BLaER1 (cell line): ENCODE data around the gene HYDIN.
"Not testable (repeated sequence)": the region's sequence is repeated elsewhere in the genome, so short reads cannot be mapped to it uniquely, and the experiment has no call there.

ENCODE experiments used
- H3K27ac ChIP-seq: shearing (Covaris generic); formaldehyde crosslinking; 2 replicates; pipeline ENCODE4 v1.8.1; 2022
- H3K27me3 ChIP-seq: shearing (Covaris generic); formaldehyde crosslinking; 2 replicates; pipeline ENCODE4 v1.8.1; 2022
- H3K36me3 ChIP-seq: shearing (Covaris generic); formaldehyde crosslinking; 2 replicates; pipeline ENCODE4 v1.8.1; 2022
- H3K4me1 ChIP-seq: shearing (Covaris generic); formaldehyde crosslinking; 2 replicates; pipeline ENCODE4 v1.8.1; 2022
- H3K4me2 ChIP-seq: shearing (Covaris generic); formaldehyde crosslinking; 2 replicates; pipeline ENCODE4 v1.8.1; 2022
- H3K4me3 ChIP-seq: shearing (Covaris generic); formaldehyde crosslinking; 2 replicates; pipeline ENCODE4 v1.8.1; 2022
- H3K9ac ChIP-seq: shearing (Covaris generic); formaldehyde crosslinking; 2 replicates; pipeline ENCODE4 v1.8.1; 2022
- H3K9me3 ChIP-seq: shearing (Covaris generic); formaldehyde crosslinking; 2 replicates; pipeline ENCODE4 v1.8.1; 2022
- H4K20me1 ChIP-seq: shearing (Covaris generic); formaldehyde crosslinking; 2 replicates; pipeline ENCODE4 v1.8.1; 2022
- Cebpa-rat ChIP-seq: shearing (Covaris generic); IDR thresholded peaks from 2 replicates; pipeline ENCODE4 v1.8.1; 2022

The HYDIN gene

GRCh38 chr16:70851299-70851698 lies 379.2 kb downstream of the HYDIN start:
- H3K9ac ChIP-seq, H3K4me1 ChIP-seq, H3K4me3 ChIP-seq, H3K27me3 ChIP-seq, H3K9me3 ChIP-seq, H3K4me2 ChIP-seq, H4K20me1 ChIP-seq, H3K27ac ChIP-seq, H3K36me3 ChIP-seq: not testable (repeated sequence)

GRCh38 chr16:70823498-70824118 lies 406.9 kb downstream of the HYDIN start:
- H3K27me3 ChIP-seq, H3K4me2 ChIP-seq, H3K9ac ChIP-seq, H3K4me3 ChIP-seq, H3K9me3 ChIP-seq, H3K27ac ChIP-seq, H3K36me3 ChIP-seq, H3K4me1 ChIP-seq, H4K20me1 ChIP-seq: not testable (repeated sequence)

GRCh38 chr16:70822734-70823133 lies 407.8 kb downstream of the HYDIN start:
- H4K20me1 ChIP-seq, H3K27me3 ChIP-seq, H3K36me3 ChIP-seq, H3K9ac ChIP-seq, H3K9me3 ChIP-seq, H3K27ac ChIP-seq, H3K4me1 ChIP-seq, H3K4me3 ChIP-seq, H3K4me2 ChIP-seq: not testable (repeated sequence)

- H3K27me3 ChIP-seq, H3K36me3 ChIP-seq, H3K4me3 ChIP-seq, H4K20me1 ChIP-seq, H3K9ac ChIP-seq, H3K4me1 ChIP-seq, H3K4me2 ChIP-seq, H3K9me3 ChIP-seq, H3K27ac ChIP-seq: not testable (repeated sequence)
These were observed 412.4 kb downstream of the HYDIN start for GRCh38 chr16:70818088-70818487.

GRCh38 chr16:70809392-70810060 lies 421.0 kb downstream of the HYDIN start:
- no peaks in the 10 kb centered on the region for H3K27me3 ChIP-seq
- TF ChIP-seq Cebpa-rat = no peak
- no peak overlapping the region for H3K4me2 ChIP-seq
- H3K36me3 ChIP-seq = no peaks in the 10 kb centered on the region
- H3K9me3 ChIP-seq = no peaks in the 10 kb centered on the region
- H3K4me3 ChIP-seq = no peak overlapping the region
- no peaks in the 10 kb centered on the region for H3K4me1 ChIP-seq
- no peak overlapping the region for H3K9ac ChIP-seq
- no peak overlapping the region for H3K27ac ChIP-seq
- no peaks in the 10 kb centered on the region for H4K20me1 ChIP-seq

- H4K20me1 ChIP-seq = no peaks in the 10 kb centered on the region
- no peak overlapping the region for H3K4me3 ChIP-seq
- no peak for TF ChIP-seq Cebpa-rat
- no peak overlapping the region for H3K9ac ChIP-seq
- H3K9me3 ChIP-seq = 0 out of 2 replicates have a peak, but pooled peaks cover 3% of the 10 kb centered on the region
- no peaks in the 10 kb centered on the region for H3K4me1 ChIP-seq
- H3K27me3 ChIP-seq = no peaks in the 10 kb centered on the region
- no peak overlapping the region for H3K27ac ChIP-seq
- H3K36me3 ChIP-seq = no peaks in the 10 kb centered on the region
- no peak overlapping the region for H3K4me2 ChIP-seq
These were observed 422.2 kb downstream of the HYDIN start for GRCh38 chr16:70808371-70808770.

- Histone ChIP-seq H3K27ac (no peak overlapping the region), H3K4me2 (no peak overlapping the region), H3K36me3 (no peaks in the 10 kb centered on the region), H3K4me1 (no peaks in the 10 kb centered on the region), H3K9me3 (0 out of 2 replicates have a peak, but pooled peaks cover 3% of the 10 kb centered on the region), H4K20me1 (no peaks in the 10 kb centered on the region), H3K9ac (no peak overlapping the region), H3K27me3 (no peaks in the 10 kb centered on the region), H3K4me3 (no peak overlapping the region)
- no peak for TF ChIP-seq Cebpa-rat
These were observed 424.7 kb downstream of the HYDIN start for GRCh38 chr16:70805787-70806186.

- Histone ChIP-seq H4K20me1 (peaks cover 3% of the 10 kb centered on the region; the same call in 1 of the 2 replicates), H3K27me3 (no peaks in the 10 kb centered on the region), H3K9me3 (0 out of 2 replicates have a peak, but pooled peaks cover 3% of the 10 kb centered on the region), H3K4me3 (no peak overlapping the region), H3K4me2 (no peak overlapping the region), H3K4me1 (peaks cover 2% of the 10 kb centered on the region), H3K27ac (no peak overlapping the region), H3K36me3 (no peaks in the 10 kb centered on the region), H3K9ac (no peak overlapping the region)
- no peak for TF ChIP-seq Cebpa-rat
These were observed 425.1 kb downstream of the HYDIN start for GRCh38 chr16:70805380-70805779.

GRCh38 chr16:70804734-70805169 lies 425.8 kb downstream of the HYDIN start:
- Histone ChIP-seq H4K20me1 (peaks cover 6% of the 10 kb centered on the region; the same call in 1 of the 2 replicates), H3K36me3 (no peaks in the 10 kb centered on the region), H3K4me1 (peaks cover 8% of the 10 kb centered on the region), H3K27ac (no peak overlapping the region), H3K4me3 (no peak overlapping the region), H3K9ac (no peak overlapping the region), H3K9me3 (0 out of 2 replicates have a peak, but pooled peaks cover 3% of the 10 kb centered on the region), H3K27me3 (no peaks in the 10 kb centered on the region), H3K4me2 (no peak overlapping the region)
- TF ChIP-seq Cebpa-rat = no peak

GRCh38 chr16:70804153-70804733 lies 426.3 kb downstream of the HYDIN start:
- Histone ChIP-seq H3K4me2 (no peak overlapping the region), H4K20me1 (peaks cover 11% of the 10 kb centered on the region; the same call in 1 of the 2 replicates), H3K9ac (no peak overlapping the region), H3K4me1 (peaks cover 13% of the 10 kb centered on the region), H3K27me3 (no peaks in the 10 kb centered on the region), H3K4me3 (no peak overlapping the region), H3K27ac (no peak overlapping the region), H3K36me3 (no peaks in the 10 kb centered on the region), H3K9me3 (0 out of 2 replicates have a peak, but pooled peaks cover 3% of the 10 kb centered on the region)
- no peak for TF ChIP-seq Cebpa-rat
